Progenitor cell of endocrine pancreas (in vitro differentiated cells): Measurements from ENCODE around the gene GNB2. TPM values are rescaled to one million over a fixed set of nuclear protein-coding genes. Genes with fewer than 3 reads are reported as not detected.
A peak's percentile ranks its signal among the peaks of the same experiment; 100 is the strongest.
"Not testable (repeated sequence)": the region's sequence is repeated elsewhere in the genome, so short reads cannot be mapped to it uniquely, and the experiment has no call there.

Source experiments
- DNase-seq: peaks from one replicate; pipeline ENCODE4 v3.0.0; 2021; ENCODE audit warnings: low spot score; ENCODE audit not compliant: unreplicated experiment
- H3K27ac Mint-ChIP-seq: 2 replicates; pipeline ENCODE4 v1.8.0; 2021; ENCODE audit warnings: mild to moderate bottlenecking, moderate library complexity, mixed read lengths
- H3K27me3 Mint-ChIP-seq: 2 replicates; pipeline ENCODE4 v1.8.0; 2021; ENCODE audit warnings: mixed read lengths
- H3K36me3 Mint-ChIP-seq: 2 replicates; pipeline ENCODE4 v1.8.0; 2022; ENCODE audit warnings: mixed read lengths; ENCODE audit not compliant: insufficient read depth
- H3K4me1 Mint-ChIP-seq: 2 replicates; pipeline ENCODE4 v1.8.0; 2021; ENCODE audit warnings: low read depth, mixed read lengths
- H3K4me3 Mint-ChIP-seq: 2 replicates; pipeline ENCODE4 v1.8.0; 2021; ENCODE audit warnings: low read depth, mild to moderate bottlenecking, moderate library complexity, mixed read lengths
- H3K9me3 Mint-ChIP-seq: 2 replicates; pipeline ENCODE4 v1.8.0; 2021; ENCODE audit warnings: low read depth, mixed read lengths
- CTCF ChIP-seq: fragments of 200-600 bp; sonication (generic); IDR thresholded peaks from one replicate; pipeline ENCODE4 v1.5.0; 2021; ENCODE audit warnings: antibody characterized with exemption, mild to moderate bottlenecking; ENCODE audit not compliant: unreplicated experiment
- total RNA-seq: library from RNA; stranded (reverse); gene quantifications from 2 replicates; pipeline ENCODE4 v1.2.1, GENCODE V29; 2021

Gene GNB2
- total RNA-seq, 1 donor from 2014 or later = 167 TPM

- Mint-ChIP-seq H3K36me3 (peaks cover 7% of the 10 kb centered on the region), H3K27me3 (peaks cover 59% of the 10 kb centered on the region), H3K27ac (no peak within 1 kb of the TSS), H3K4me1 (peaks cover 2% of the 10 kb centered on the region), H3K4me3 (peak within 1 kb of the TSS; percentile 50), H3K9me3 (peaks cover 14% of the 10 kb centered on the region)
- TF ChIP-seq CTCF = no peak
- no peak for DNase-seq
Measured at GRCh38 chr7:100720279-100720670, 46.7 kb downstream of the GNB2 start, which contains the start of gene EPO. EPO (plus strand) TSS chr7:100720468; CDS start chr7:100720981, 513 bp downstream.

DNA sequence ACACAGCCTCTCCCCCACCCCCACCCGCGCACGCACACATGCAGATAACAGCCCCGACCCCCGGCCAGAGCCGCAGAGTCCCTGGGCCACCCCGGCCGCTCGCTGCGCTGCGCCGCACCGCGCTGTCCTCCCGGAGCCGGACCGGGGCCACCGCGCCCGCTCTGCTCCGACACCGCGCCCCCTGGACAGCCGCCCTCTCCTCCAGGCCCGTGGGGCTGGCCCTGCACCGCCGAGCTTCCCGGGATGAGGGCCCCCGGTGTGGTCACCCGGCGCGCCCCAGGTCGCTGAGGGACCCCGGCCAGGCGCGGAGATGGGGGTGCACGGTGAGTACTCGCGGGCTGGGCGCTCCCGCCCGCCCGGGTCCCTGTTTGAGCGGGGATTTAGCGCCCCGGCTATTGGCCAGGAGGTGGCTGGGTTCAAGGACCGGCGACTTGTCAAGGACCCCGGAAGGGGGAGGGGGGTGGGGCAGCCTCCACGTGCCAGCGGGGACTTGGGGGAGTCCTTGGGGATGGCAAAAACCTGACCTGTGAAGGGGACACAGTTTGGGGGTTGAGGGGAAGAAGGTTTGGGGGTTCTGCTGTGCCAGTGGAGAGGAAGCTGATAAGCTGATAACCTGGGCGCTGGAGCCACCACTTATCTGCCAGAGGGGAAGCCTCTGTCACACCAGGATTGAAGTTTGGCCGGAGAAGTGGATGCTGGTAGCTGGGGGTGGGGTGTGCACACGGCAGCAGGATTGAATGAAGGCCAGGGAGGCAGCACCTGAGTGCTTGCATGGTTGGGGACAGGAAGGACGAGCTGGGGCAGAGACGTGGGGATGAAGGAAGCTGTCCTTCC, 47.3 kb downstream of the GNB2 start:
- H3K27ac Mint-ChIP-seq = no peak overlapping the region
- peaks cover 14% of the 10 kb centered on the region for H3K9me3 Mint-ChIP-seq
- DNase-seq = no peak
- peaks cover 2% of the 10 kb centered on the region for H3K4me1 Mint-ChIP-seq
- no peak for TF ChIP-seq CTCF
- peak overlapping the region; percentile 50 for H3K4me3 Mint-ChIP-seq
- peaks cover 7% of the 10 kb centered on the region for H3K36me3 Mint-ChIP-seq
- H3K27me3 Mint-ChIP-seq = peaks cover 57% of the 10 kb centered on the region

- no peak overlapping the region for H3K4me3 Mint-ChIP-seq
- DNase-seq = no peak
Measured at GRCh38 chr7:100721505-100721812, 47.9 kb downstream of the GNB2 start.

GRCh38 chr7:100722480-100723212, 49.1 kb downstream of the GNB2 start:
- Mint-ChIP-seq H3K36me3 (peaks cover 7% of the 10 kb centered on the region), H3K9me3 (peaks cover 14% of the 10 kb centered on the region), H3K27ac (no peak overlapping the region), H3K4me1 (peaks cover 2% of the 10 kb centered on the region), H3K4me3 (no peak overlapping the region), H3K27me3 (peaks cover 58% of the 10 kb centered on the region)
- TF ChIP-seq CTCF = no peak
- DNase-seq = no peak

More at GRCh38 chr7:100721505-100721812, 47.9 kb downstream of the GNB2 start:
- H3K36me3 Mint-ChIP-seq = peaks cover 7% of the 10 kb centered on the region
- TF ChIP-seq CTCF = no peak
- H3K27me3 Mint-ChIP-seq = peaks cover 57% of the 10 kb centered on the region
- peaks cover 14% of the 10 kb centered on the region for H3K9me3 Mint-ChIP-seq
- H3K4me1 Mint-ChIP-seq = peaks cover 2% of the 10 kb centered on the region
- H3K27ac Mint-ChIP-seq = no peak overlapping the region

GRCh38 chr7:100723732-100724275, 50.3 kb downstream of the GNB2 start:
- Mint-ChIP-seq H3K4me3 (no peak overlapping the region), H3K36me3 (peaks cover 3% of the 10 kb centered on the region), H3K4me1 (peaks cover 2% of the 10 kb centered on the region), H3K9me3 (peaks cover 4% of the 10 kb centered on the region), H3K27ac (no peak overlapping the region), H3K27me3 (peaks cover 56% of the 10 kb centered on the region)
- DNase-seq = no peak
- TF ChIP-seq CTCF = no peak

GRCh38 chr7:100724364-100724763, 50.8 kb downstream of the GNB2 start:
- H3K4me3 Mint-ChIP-seq, H3K36me3 Mint-ChIP-seq: not testable (repeated sequence)
- peaks cover 52% of the 10 kb centered on the region for H3K27me3 Mint-ChIP-seq

More at GRCh38 chr7:100724364-100724763, 50.8 kb downstream of the GNB2 start:
- H3K9me3 Mint-ChIP-seq, DNase-seq, H3K4me1 Mint-ChIP-seq, H3K27ac Mint-ChIP-seq: not testable (repeated sequence)
